Skeletal muscle cell (primary cell): ENCODE measurements around the gene LGALS12.
"Not testable (repeated sequence)": the region's sequence is repeated elsewhere in the genome, so short reads cannot be mapped to it uniquely, and the experiment has no call there.

Source experiments
- DNase-seq: peaks from one replicate; pipeline ENCODE4 v3.0.0-alpha.2; 2010; ENCODE audit warnings: low read depth
- H3K4me3 ChIP-seq: 2 replicates; pipeline ENCODE4 v1.5.1; 2011; ENCODE audit warnings: low read depth, mild to moderate bottlenecking, control low read depth, low read length, moderate library complexity

The LGALS12 gene

GRCh38 chr11:63503492-63503891 is 2.4 kb upstream of the LGALS12 start:
- DNase-seq, result no peak
- H3K4me3 ChIP-seq, result no peak overlapping the region

GRCh38 chr11:63504054-63504453 is 1.8 kb upstream of the LGALS12 start:
- no peak overlapping the region for H3K4me3 ChIP-seq

GRCh38 chr11:63504933-63505586 is 824 bp upstream of the LGALS12 start:
- no peak overlapping the region for H3K4me3 ChIP-seq

More at GRCh38 chr11:63504054-63504453, 1.8 kb upstream of the LGALS12 start:
- DNase-seq, result no peak

GRCh38 chr11:63506876-63507275 is 992 bp downstream of the LGALS12 start:
- no peak for DNase-seq
- no peak overlapping the region for H3K4me3 ChIP-seq

More at GRCh38 chr11:63504933-63505586, 824 bp upstream of the LGALS12 start:
- no peak for DNase-seq

- no peak overlapping the region for H3K4me3 ChIP-seq
Measured at GRCh38 chr11:63507511-63507910, 1.6 kb downstream of the LGALS12 start.

GRCh38 chr11:63508009-63508408 is 2.1 kb downstream of the LGALS12 start:
- no peak for DNase-seq
- no peak overlapping the region for H3K4me3 ChIP-seq

More at GRCh38 chr11:63507511-63507910, 1.6 kb downstream of the LGALS12 start:
- DNase-seq, result no peak

- no peak for DNase-seq
- no peak overlapping the region for H3K4me3 ChIP-seq
Measured at GRCh38 chr11:63508745-63509144, 2.9 kb downstream of the LGALS12 start.

GRCh38 chr11:63510360-63511047 is 4.6 kb downstream of the LGALS12 start:
- H3K4me3 ChIP-seq, result no peak overlapping the region
- peak; percentile 41 for DNase-seq

GRCh38 chr11:63511048-63511748 is 5.3 kb downstream of the LGALS12 start:
- no peak overlapping the region for H3K4me3 ChIP-seq
- no peak for DNase-seq

- no peak overlapping the region for H3K4me3 ChIP-seq
- no peak for DNase-seq
Measured at GRCh38 chr11:63512816-63513215, 6.9 kb downstream of the LGALS12 start.

GRCh38 chr11:63516109-63516508 is 10.2 kb downstream of the LGALS12 start:
- H3K4me3 ChIP-seq, result no peak overlapping the region
- DNase-seq, result no peak

GRCh38 chr11:63517156-63517555 is 11.3 kb downstream of the LGALS12 start:
- H3K4me3 ChIP-seq, result no peak overlapping the region
- DNase-seq, result no peak

GRCh38 chr11:63518548-63518947 is 12.7 kb downstream of the LGALS12 start:
- no peak overlapping the region for H3K4me3 ChIP-seq
- DNase-seq, result no peak

GRCh38 chr11:63520606-63521170 is 14.8 kb downstream of the LGALS12 start:
- no peak for DNase-seq
- H3K4me3 ChIP-seq, result no peak overlapping the region

GRCh38 chr11:63521896-63522295 is 16.0 kb downstream of the LGALS12 start:
- DNase-seq, result no peak
- H3K4me3 ChIP-seq, result no peak overlapping the region

GRCh38 chr11:63523151-63523550 is 17.3 kb downstream of the LGALS12 start:
- no peak overlapping the region for H3K4me3 ChIP-seq
- DNase-seq, result no peak

- H3K4me3 ChIP-seq, result no peak overlapping the region
Measured at GRCh38 chr11:63527667-63528066, 21.8 kb downstream of the LGALS12 start.

GRCh38 chr11:63528156-63528555 is 22.3 kb downstream of the LGALS12 start:
- DNase-seq, H3K4me3 ChIP-seq: not testable (repeated sequence)

More at GRCh38 chr11:63527667-63528066, 21.8 kb downstream of the LGALS12 start:
- DNase-seq, result no peak

GRCh38 chr11:63528729-63529278 is 22.9 kb downstream of the LGALS12 start:
- not testable (repeated sequence) for DNase-seq, H3K4me3 ChIP-seq

- not testable (repeated sequence) for DNase-seq
Measured at GRCh38 chr11:63529373-63529772, 23.5 kb downstream of the LGALS12 start.

More at GRCh38 chr11:63529373-63529772, 23.5 kb downstream of the LGALS12 start:
- H3K4me3 ChIP-seq, result not testable (repeated sequence)
